Superior temporal gyrus (tissue), 1 donor: ENCODE data around the gene KNDC1.

Experiments
- DNase-seq: peaks from one replicate; pipeline ENCODE4 v3.0.0-alpha.2; 2016; ENCODE audit errors: extremely low spot score

KNDC1 gene

DNA sequence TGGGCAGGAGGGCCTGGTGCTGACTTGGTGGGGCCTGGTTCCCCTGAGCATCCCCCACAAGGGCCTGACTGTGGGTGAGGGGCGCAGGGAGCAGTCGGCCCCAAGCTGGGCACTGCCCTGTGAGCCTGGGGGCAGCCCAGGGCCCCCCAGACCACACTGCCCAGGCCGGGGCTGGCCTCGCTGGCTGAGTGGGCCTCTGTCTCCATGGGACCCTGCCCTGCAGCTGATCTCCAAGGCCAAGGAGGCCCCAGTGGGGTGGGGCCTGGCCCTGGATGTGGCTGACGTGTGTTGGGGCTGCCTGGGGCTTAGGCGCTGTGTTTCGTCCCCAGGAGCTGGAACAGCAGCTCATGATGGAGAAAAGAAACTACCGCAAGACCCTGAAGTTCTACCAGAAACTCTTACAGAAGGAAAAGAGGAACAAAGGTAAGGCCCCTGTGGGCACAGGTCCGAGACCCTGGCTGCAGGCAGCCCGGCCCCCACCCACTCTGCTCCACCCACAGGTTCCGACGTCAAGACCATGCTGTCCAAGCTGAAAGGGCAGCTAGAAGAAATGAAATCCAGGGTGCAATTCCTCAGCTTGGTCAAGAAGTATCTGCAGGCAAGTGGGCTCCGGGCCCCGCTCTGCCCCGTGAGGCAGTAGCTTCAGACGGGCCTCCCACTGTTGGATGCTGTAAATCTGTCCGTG is 46.5 kb downstream of the KNDC1 start:
- DNase-seq: no peak

DNA sequence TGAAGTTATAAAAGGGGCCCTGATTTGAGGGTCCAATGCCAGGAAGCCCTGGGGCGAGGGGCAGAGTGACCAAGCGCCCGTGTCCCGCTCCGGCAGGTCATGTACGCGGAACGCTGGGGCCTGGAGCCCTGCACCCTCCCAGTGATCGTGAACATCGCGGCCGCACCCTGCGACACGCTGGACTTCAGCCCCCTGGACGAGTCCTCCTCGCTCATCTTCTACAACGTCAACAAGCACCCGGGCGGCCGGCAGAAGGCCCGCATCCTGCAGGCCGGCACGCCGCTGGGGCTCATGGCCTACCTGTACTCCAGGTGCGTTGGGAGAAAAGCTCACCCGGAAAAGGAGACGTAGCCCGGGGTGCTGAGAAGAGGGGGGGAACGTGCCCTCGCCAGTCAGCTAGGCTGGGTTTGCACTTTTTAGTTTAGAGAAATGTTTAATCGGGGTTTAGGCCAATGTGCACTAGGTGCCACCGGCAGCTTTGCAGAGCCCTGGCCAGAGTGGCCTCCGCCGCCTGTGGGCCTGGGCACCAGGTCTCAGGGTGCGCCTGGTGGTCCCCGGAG is 47.1 kb downstream of the KNDC1 start:
- DNase-seq: no peak

DNA sequence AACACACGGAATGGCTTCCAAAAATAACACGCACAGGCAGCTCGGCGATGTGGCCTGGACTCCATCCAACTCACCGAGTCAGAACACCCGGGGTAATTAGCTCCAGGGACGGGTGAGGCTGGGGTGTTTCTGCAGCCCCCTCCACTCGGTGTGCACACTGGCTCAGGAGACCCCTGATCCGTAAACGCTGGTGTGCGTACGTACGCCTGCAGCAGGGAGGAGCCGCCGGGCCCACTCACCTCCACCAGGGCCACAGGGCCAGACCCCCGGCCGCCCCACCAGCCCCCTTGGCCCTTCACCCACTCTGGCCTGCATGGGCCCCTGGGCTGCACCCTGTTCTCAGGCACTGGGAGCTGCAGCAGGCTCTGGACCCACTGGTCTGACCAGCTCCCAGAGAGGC is 47.6 kb downstream of the KNDC1 start:
- DNase-seq: no peak

DNA sequence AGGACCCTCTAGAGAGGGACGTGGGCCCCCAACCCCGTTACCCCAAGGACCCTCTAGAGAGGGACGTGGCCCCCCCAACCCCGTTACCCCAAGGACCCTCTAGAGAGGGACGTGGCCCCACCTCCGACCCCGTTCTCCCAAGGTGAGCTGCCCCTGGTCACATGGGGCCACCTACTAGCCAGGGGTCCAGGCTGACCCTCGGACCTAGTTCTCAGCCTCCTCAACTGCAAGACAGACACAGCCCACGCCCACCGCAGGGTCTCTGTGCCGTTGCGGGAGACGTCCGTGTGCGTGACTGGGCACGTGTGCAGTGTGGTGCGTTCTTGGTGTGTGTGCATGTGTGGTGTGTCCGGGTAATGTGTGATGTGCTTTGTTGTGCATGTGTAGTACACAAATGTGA is 48.4 kb downstream of the KNDC1 start:
- DNase-seq: no peak

DNA sequence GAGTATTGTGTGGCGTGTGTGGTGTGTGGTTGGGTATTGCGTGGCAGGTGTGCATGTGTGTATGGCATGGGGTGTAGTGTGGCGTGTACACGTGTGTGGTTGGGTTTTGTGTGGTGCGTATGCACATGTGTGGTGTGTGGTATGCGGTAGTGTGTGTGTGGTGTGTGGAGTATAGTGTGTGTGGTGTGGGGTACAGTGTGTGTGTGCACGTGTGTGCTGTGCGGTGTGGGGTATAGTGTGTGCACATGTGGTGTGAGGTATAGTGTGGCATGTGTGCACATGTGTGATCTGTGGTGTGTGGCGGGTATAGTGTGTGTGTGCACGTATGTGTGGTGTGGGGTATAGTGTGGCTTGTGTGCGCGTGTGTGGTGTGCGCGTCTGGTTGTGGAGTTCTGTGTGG is 49.1 kb downstream of the KNDC1 start:
- no peak for DNase-seq

DNA sequence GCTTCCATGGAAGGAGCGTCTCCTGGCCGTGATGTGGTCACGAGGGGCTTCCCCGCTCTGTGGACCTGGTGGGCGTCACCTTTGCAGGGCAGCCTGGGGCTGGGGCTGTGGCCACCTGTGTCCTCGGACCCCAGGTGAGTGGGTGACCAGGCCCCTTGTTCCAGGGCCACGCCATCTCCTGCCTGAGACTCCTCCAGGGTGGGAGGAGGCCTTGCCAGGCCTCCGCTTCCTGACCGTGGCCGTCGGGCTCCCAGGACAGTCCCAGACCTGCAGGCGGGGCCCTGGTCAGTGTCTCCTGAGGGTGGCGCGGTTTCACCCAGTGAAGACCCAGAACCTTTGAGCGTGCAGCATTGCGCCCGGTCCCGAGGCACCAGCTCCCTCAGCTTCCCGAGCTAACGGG is 49.6 kb downstream of the KNDC1 start:
- no peak for DNase-seq

DNA sequence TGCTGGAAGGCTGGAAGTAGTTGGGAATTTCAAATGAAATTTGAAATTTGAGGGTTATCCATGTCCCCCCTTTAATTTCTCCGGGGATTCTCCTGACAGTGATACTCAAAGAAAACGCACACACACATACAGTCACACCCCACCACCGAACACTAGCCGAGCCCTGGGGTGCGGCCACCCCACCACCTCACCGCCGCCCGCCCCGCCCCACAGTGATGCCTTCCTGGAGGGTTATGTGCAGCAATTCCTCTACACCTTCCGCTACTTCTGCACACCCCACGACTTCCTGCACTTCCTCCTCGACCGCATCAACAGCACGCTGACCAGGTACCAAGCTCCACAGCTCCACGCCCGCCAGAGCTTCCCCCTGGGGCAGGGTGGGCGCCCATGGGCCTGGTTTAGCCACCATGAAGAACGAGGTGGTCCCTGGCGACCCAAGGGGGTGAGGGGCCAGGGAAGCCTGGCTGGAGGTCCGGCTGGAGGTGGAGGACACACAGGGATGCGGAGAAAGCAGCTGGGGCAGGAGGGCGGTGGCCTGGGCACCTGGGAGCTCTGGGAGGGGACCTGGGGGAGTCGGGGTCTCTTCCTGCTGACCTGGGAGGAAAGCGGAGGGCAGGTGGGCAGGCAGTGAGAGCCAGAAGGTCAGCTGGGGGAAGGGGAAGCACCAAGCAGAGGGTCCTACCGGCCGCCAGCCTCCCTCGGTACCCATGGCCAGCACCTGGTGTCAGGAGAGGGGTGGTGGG is 50.5 kb downstream of the KNDC1 start:
- DNase-seq: no peak

DNA sequence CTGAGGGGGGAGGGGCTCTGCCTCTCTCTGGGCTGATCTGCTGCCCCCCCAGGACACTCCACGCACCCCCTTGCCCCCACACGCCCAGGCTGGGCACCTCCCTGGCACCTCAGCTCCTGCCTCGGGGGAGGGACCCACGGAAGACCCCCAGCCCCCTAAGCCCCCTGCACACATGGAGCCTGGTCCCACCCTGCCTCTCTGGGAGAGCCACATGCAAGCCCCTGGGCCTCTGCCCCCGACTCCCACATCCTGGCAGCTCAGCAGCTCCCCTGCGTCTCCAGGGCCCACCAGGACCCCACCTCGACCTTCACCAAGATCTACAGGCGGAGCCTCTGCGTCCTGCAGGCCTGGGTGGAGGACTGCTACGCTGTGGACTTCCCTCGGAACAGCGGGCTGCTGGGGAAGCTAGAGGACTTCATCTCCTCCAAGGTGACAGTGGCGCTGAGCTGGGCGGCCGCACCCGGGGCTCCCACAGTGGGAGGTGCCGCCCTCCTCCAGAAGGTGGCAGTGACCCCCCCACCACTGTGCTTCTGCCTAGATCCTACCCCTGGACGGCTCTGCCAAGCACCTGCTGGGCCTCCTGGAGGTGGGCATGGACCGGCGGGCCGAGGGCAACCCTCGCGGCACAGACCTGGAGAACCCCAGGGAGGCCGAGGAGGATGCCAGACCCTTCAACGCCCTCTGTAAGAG is 51.3 kb downstream of the KNDC1 start:
- no peak for DNase-seq

DNA sequence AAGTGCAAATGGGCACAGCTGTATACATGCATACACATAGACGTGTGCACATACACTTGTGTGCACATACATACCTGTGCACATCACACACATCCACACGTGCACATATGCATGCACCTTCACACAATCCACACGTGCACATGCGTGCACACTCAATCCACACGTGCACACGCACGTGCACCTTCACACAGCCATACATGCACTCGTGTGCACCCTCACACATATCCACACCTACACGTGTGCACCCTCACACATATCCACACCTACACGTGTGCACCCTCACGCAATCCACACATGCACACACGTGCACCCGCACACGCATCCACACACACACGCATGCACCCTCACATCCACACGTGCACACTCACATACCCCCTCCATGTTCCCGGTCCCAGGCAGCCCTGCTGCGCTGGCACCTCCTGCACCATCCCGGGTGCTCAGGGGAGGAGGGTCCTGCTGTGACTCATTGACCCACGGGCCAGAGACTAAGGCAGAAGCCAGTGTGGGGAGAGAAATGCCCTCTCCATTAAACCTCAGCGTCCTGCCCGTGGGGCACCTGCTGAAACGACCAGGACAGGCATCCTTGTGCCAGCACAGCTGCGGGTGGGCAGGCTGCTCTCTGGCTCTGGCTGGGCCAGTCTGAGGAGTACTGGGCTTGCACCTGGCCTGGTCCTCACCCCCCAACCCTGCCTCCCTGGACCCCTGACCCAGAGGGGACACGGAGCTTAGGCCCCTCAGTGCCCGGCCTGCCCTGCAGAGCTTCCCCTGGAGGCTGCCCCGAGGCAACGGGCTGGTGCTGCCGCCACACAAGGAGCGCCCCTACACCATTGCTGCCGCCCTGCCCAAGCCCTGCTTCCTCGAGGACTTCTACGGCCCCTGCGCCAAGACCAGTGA is 52.2 kb downstream of the KNDC1 start:
- DNase-seq: no peak

DNA sequence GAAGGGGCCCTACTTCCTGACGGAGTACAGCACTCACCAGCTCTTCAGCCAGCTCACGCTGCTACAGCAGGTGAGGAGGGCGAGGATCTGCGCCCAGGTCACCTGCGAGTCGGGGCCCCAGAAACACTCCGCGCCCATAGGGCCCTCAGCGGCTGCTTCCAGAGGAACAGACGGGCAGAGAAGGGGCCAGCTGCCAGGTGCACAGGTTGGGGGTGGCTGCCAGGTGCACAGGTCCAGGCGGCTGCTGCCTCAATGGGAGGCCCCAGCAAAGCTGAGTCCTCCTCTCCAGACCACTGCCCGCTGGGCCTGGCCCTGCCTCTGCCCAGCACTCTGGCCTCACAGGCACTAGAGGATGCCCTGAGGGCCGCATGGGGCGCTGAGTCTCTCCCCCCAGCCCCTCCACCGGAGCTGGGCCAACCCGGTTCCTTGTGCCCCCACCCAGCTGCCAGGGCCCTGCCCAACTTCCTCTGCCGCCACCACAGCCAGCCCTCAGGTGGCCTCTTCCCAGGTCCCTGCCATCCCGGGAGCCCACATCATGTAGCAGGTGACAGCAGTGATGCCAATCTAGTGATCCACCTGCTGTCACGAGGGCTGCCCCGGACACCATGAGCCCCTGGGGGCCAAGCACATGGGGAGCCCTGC is 53.0 kb downstream of the KNDC1 start:
- no peak for DNase-seq

DNA sequence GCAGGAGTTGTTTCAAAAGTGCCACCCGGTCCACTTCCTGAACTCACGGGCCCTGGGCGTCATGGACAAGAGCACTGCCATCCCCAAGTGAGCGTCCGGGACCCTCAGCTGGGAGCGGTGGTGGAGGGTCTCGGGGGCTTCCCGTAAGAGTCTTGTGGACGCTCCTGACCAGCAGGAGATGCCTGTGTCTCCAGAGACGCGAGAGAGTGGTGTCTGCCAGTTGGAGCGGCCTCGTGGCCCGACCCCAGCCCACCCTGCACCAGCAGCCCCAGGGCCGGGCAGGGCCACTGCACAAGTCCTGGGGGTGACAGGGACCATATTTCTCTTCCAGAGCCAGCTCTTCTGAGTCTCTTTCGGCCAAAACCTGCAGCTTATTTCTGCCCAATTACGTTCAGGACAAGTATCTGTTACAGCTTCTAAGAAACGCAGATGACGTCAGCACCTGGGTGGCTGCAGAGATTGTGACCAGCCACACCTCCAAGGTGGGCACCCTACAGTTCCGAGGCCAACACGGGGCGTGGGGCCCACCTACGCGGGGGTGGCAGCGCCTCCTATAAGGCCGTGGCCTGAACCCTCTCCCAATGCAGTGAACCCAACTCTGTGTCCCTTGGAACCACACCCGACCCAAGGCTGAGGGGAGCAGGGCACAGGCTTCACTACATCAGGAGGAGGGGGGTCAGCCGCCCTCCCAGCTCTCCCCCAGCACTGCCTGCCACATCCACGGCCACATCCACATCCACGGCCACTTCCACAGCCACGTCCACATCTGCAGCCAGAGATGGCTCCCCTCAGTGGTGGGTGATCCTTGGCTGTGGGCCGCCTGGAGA is 53.8 kb downstream of the KNDC1 start:
- no peak for DNase-seq

DNA sequence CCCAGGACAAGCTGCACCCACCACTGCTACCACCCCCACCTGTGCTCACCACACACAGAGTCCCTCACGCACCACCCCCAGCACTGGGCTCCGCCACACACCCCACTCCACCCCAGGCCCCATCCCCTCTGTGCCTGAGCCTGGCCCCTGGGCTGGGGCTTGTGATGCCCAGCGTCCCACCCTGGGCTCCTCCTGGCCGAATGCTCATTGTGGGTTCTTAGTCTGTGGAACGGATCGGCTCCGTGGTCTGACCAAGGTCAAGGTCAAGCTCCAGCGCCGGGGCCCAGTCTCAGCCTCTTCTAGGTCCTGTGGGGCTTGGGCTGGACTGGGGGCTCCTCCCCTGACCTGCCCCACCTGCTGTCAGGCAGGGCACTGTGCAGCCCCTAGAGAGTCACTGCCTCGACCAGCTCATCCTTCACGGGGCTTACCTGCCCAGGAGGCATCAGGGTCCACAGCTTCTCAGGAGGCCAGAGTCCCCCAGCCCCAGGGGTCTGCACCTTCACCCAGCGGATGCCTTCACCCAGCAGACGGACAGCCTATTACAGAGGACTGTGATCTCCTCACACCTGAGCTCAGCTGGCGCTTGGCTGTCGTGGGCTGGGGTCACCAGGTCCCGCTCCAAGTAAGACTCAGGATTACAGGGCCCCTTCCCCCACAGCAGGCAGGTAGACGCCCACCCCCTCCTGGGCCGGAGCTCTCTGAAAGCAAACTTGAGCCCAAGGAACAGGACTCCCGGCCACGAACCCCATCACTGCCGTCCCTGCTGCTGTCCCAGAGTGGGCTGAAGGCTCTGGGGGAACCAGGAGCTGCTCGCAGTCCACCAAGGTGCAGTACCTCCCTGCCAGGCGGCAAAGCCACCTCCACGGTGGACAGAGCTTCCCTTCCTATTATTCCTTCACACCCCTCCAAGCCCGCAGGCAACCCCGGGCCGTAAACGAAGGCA is 54.7 kb downstream of the KNDC1 start:
- DNase-seq: no peak

DNA sequence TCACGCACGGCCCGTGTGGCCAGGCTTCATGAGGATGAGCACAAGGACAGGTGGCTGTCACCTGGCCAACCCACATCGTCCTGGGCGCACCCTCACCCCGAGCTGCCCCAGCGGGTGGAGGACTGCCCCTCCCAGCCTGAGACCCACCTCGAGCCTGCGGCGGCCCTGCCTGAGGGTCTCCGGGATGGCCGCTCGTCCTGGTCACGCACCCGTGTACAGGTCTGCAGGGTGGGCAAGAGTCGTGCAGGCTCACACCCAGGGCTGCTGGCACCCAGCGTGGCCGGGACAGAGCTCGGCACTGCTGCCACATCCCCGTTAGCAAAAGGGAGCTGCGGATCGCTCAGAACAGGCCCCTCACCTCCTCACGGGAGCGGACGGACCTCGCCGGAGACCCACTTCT is 55.6 kb downstream of the KNDC1 start:
- DNase-seq: no peak

DNA sequence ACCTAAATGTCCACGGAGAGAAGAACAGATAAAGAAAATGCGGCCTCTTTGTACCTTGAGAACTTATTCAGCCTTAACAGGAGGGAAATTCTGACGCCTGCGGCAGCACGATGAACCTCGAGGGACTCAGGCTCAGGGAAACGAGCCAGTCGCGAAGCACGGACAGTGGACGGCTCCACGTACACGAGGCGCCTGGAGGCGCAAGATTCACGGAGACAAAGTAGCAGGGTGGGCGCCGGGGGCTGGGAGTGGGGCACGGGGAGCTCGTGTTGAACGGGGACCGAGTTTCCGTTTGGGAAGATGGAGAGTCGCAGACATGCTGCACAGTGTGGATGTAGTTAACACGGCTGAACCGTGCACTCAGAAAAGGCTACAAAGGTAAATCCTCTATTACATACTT is 56.8 kb downstream of the KNDC1 start:
- DNase-seq: no peak

DNA sequence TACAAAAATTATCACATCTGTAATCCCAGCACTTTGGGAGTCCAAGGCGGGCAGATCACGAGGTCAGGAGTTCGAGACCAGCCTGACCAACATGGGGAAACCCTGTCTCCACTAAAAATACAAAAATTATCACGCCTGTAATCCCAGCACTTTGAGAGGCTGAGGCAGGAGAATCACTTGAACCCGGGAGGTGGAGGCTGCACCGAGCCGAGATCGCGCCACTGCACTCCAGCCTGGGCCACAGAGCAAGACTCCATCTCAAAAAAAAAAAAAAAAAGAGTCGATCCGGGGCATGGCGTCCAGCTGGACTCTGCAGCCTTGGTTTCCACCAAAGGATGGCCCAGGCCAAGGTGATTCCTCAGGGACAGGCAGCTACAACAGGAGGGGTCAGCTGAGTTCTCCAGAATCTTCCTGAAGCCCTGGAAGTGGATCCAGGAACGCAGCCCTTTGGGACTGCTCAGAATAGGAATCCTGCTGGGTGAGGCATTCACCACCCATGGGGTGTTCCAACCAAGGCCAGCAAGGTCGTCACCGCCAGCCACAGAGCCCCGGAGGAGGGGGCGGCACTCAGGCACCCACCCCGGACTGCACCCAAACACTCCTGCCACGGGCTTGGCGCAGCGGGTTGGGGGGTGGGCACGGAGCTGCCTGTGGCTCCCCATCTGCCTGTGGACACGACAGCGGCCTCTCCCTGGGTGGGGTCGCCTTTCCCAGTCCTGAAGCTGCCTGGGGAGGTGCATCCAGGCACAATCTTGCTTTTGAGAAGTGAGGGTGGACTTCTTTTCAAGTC is 58.0 kb downstream of the KNDC1 start:
- DNase-seq: no peak

DNA sequence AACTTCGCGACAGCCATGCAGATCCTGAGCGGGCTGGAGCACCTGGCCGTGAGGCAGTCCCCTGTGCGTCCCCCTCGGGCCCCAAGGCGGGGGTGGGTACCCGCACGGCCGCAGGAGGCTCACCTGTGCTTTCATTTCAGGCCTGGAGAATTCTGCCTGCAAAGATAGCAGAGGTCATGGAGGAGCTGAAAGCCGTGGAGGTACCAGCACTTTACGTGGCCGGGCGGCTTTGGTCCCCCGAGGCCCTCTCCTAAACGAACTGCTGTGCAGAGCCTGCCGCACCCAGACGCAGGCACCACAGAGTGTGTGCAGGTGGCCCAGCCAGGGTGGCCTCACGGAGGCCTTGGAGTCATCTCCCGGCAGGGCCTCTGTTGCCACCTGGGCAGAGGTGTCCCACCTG is 58.9 kb downstream of the KNDC1 start:
- no peak for DNase-seq

DNA sequence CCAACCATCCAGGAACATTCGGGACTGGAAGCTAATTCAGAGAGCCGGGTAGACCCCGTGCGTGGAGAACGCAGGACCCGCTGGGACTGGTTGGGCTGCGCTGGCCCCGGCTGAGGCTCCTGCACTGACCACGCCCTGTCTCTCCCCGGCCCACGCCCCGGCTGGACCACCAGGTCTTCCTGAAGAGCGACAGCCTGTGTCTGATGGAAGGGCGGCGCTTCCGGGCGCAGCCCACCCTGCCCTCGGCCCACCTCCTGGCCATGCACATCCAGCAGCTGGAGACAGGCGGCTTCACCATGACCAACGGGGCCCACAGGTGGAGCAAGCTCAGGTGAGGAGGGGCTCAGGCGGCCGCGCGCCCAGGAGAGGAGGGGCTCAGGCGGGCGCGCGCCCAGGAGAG is 59.8 kb downstream of the KNDC1 start:
- DNase-seq: no peak

DNA sequence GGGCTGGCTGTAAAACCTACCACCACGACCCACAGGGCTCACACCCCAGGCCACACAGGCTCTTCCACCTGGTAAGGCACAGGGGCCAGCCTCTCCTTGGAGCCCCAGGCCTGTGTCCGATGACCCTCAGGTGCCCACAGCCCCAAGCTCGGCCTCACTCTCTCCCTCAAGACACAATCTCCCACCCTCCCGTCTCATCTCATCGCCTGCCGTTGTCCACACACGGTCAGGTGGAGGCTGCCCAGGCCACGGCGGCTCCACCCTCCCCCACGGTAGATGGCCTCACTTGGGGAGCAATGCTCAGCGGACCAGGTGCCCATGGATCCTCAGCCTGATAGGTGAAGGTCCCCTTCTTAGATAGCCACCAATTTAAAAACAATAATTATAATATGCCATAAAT is 61.3 kb downstream of the KNDC1 start:
- DNase-seq: no peak
